ENCODE data around the gene BTNL8.

- TF ChIP-seq POLR2A (IDR thresholded peaks at IDR 0.05; ENCODE audit: low read depth, low read length) (no peak), POLR2AphosphoS5 (IDR thresholded peaks at IDR 0.05; ENCODE audit: low read depth, low read length) (no peak), TAF1 (IDR thresholded peaks at IDR 0.05; ENCODE audit: borderline replicate concordance, low read depth, low read length) (no peak)
These were observed 76.4 kb downstream of the BTNL8 start for GRCh38 chr5:180975338-180975737.

All from GM12892 (cell line).